ENCODE data around the gene TTYH1.
"Not testable (repeated sequence)": the region's sequence is repeated elsewhere in the genome, so short reads cannot be mapped to it uniquely, and the experiment has no call there.

The TTYH1 gene

DNA sequence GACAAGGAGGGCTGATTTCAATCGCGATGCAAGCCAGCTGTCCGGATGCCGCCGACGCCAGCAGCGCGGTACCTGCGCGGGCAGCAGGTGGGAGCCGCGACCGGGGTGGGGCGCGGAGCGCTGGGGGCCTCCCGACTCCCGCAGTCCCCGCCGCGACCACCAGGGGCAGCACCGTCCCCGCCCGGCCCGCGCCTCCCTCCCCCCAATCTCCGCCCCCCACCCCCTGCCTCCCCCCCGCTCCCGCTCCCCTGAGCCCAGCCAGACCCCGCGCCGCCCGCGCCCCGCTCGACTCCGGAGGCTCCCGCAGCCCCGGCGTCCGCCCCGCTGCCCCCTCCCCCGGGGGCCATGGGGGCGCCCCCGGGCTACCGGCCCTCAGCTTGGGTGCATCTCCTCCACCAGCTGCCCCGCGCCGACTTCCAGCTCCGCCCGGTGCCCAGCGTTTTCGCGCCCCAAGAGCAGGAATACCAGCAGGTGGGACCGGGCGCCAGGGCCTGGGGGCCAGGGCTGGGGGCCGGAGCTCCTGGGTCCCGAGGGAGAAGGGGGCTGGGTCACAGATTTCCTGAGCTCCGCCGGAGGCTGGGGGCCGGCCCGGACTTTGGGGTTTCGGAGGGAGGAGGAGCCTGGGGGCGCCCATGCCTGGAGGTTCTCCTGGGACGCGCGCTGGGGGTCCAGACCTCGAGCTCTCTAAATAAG, at the start of gene TTYH1:
Gene TTYH1, plus strand, starts transcription at position 257 of the 693 bp plus-strand sequence. Its CDS starts 89 bp downstream, at position 346.
- peaks cover 30% of the 10 kb centered on the region for H3K4me1 ChIP-seq (ENCODE audit: control insufficient read depth, insufficient read depth, low read length)
- no peaks in the 10 kb centered on the region; the same call in 1 of the 2 replicates for H3K36me3 ChIP-seq (ENCODE audit: control insufficient read depth, insufficient read depth, low read length)
- H3K4me3 ChIP-seq (ENCODE audit: low read depth, low read length), result peak within 1 kb of the TSS; percentile 58
- H3K27me3 ChIP-seq (ENCODE audit: control insufficient read depth, insufficient read depth, low read length), result peaks cover 71% of the 10 kb centered on the region
- peaks cover 12% of the 10 kb centered on the region; the same call in 1 of the 2 replicates for H3K9me3 ChIP-seq (ENCODE audit: control insufficient read depth, insufficient read depth, low read depth, low read length)
- H3K27ac ChIP-seq (ENCODE audit: low read depth, low read length), result no peak within 1 kb of the TSS
- H3K9ac ChIP-seq (ENCODE audit: low read length), result no peak within 1 kb of the TSS

DNA sequence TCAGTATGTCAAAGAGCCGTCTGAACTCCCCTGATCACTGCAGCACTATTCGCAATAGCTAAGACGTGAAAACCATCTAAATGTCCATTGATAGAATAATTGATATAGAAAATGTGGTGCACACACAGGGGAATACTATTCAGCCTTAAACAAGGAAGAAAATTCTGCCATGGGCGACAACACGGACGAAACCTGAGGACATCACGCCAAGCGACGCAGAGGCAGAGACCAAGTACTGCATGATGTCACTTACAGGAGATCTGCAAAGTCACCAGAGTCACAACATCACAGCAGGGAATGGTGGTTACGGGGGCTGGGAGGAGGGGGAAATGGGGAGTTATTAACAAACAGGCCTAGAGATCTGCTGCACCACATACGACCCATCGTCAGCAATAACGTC, 49.5 kb upstream of the TTYH1 start:
- not testable (repeated sequence) for H3K9me3 ChIP-seq (ENCODE audit: control insufficient read depth, insufficient read depth, low read depth, low read length); H3K4me3 ChIP-seq (ENCODE audit: low read depth, low read length); H3K27ac ChIP-seq (ENCODE audit: low read depth, low read length); H3K9ac ChIP-seq (ENCODE audit: low read length); H3K4me1 ChIP-seq (ENCODE audit: control insufficient read depth, insufficient read depth, low read length); H3K36me3 ChIP-seq (ENCODE audit: control insufficient read depth, insufficient read depth, low read length); H3K27me3 ChIP-seq (ENCODE audit: control insufficient read depth, insufficient read depth, low read length)

DNA sequence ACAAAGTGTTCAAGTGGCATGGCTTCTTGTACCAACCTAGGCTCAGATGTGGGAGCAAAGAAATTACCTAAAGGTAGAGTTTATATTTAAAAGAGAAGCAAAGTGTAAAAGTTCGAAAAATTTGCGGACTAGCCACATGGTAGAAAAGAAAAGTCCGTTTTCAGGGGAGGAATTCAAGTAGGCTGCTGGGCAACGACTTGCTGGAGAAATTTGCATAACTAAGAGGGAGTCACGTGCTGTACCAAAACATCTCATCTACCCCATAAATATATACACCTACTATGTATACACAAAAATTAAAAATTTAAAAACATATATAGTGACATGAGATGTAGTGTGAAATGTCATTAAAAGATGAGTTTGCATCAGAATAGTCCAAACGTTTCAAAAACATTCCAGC, 48.5 kb upstream of the TTYH1 start:
- Histone ChIP-seq H3K36me3 (ENCODE audit: control insufficient read depth, insufficient read depth, low read length) (no peaks in the 10 kb centered on the region), H3K9ac (ENCODE audit: low read length) (no peak overlapping the region), H3K9me3 (ENCODE audit: control insufficient read depth, insufficient read depth, low read depth, low read length) (no peaks in the 10 kb centered on the region), H3K4me1 (ENCODE audit: control insufficient read depth, insufficient read depth, low read length) (no peaks in the 10 kb centered on the region), H3K27me3 (ENCODE audit: control insufficient read depth, insufficient read depth, low read length) (no peaks in the 10 kb centered on the region), H3K27ac (ENCODE audit: low read depth, low read length) (no peak overlapping the region), H3K4me3 (ENCODE audit: low read depth, low read length) (no peak overlapping the region)

DNA sequence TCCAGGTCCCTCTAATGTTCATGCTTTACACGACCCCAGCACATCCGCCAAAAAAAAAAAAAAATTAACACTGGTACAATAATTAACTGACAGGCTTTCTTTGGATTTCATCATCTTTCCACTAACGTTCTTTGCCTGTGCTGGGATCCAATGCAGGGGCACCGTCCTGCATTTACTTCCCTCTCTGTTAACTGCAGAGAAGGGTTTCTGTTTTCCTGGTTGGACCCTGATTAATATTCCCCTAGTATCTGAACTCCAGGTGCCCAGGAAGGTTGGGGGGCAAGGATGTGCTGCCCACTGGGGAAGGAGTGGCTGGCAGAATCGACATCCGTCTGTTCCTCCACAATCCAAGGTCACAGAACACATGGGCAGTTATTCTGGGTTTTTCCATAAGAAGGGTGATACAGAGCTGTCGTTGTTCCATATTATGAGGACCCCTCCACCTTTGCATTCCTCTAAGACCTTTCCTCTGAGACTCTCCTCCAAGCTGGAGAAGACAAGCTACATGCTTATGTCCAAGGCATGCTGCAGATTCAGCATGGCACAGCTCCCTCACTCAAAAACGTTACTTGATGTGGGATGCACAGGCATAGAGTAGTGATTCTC, 46.1 kb upstream of the TTYH1 start:
- no peak overlapping the region for H3K27ac ChIP-seq (ENCODE audit: low read depth, low read length)
- H3K9ac ChIP-seq (ENCODE audit: low read length), result no peak overlapping the region
- H3K9me3 ChIP-seq (ENCODE audit: control insufficient read depth, insufficient read depth, low read depth, low read length), result no peaks in the 10 kb centered on the region
- no peaks in the 10 kb centered on the region for H3K4me1 ChIP-seq (ENCODE audit: control insufficient read depth, insufficient read depth, low read length)
- H3K36me3 ChIP-seq (ENCODE audit: control insufficient read depth, insufficient read depth, low read length), result no peaks in the 10 kb centered on the region
- H3K27me3 ChIP-seq (ENCODE audit: control insufficient read depth, insufficient read depth, low read length), result no peaks in the 10 kb centered on the region
- no peak overlapping the region for H3K4me3 ChIP-seq (ENCODE audit: low read depth, low read length)

DNA sequence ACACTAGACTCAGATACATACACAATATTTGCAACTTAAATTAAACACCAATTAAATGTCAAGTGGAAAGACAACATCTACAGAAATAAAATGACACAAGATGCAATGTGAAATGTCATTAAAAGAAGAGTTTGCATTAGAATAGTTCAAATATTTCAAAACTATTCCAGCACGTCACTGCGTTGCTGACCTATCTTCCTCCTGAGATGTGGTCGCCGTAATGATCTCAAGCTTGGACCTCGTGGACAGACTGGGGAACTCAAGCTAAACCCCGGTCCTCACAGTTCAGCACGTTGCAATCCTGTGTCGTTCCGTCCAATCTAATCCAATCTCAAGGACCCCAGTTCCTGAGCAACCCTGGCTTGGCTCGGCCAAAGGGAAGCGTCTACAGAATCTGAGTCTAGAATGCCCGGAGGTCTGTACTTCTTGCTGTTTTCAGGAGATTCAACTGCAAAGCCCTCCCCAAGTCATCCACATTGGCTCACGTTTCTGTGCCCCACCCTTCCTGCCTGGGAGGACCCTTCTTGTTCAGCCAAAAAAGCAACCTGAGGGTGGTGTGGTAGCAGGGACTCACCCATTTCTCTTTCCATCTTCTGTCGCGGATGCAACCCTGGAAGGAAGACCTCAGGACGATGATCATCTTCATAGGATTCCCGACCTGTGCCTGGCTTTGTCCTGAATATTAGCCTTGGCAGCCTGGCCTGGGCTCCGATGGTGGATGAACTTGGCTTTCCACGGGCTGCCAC, 45.4 kb upstream of the TTYH1 start:
- H3K4me1 ChIP-seq (ENCODE audit: control insufficient read depth, insufficient read depth, low read length), result not testable (repeated sequence)

DNA sequence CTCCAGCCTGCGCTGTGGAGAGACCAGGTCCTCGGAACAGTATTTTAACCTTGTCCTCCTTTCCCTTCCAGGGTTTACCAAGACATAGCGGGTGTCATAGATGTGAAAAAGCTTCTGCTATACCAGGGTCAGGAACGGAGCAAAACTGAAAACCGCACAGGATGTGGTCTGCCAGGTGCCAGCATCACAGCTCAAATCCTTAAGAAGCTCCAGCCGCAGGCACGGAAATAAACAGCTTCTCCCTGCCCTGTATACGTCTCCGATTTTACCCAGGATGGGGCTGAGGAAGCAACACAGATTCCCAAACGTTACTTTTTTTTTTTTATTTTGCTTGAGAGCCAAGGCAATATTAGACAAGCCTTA, 44.8 kb upstream of the TTYH1 start:
- not testable (repeated sequence) for H3K27me3 ChIP-seq (ENCODE audit: control insufficient read depth, insufficient read depth, low read length)

More for the DNA sequence above, 45.4 kb upstream of the TTYH1 start:
- H3K9ac ChIP-seq (ENCODE audit: low read length); H3K9me3 ChIP-seq (ENCODE audit: control insufficient read depth, insufficient read depth, low read depth, low read length); H3K27me3 ChIP-seq (ENCODE audit: control insufficient read depth, insufficient read depth, low read length); H3K36me3 ChIP-seq (ENCODE audit: control insufficient read depth, insufficient read depth, low read length); H3K4me3 ChIP-seq (ENCODE audit: low read depth, low read length); H3K27ac ChIP-seq (ENCODE audit: low read depth, low read length): not testable (repeated sequence)

DNA sequence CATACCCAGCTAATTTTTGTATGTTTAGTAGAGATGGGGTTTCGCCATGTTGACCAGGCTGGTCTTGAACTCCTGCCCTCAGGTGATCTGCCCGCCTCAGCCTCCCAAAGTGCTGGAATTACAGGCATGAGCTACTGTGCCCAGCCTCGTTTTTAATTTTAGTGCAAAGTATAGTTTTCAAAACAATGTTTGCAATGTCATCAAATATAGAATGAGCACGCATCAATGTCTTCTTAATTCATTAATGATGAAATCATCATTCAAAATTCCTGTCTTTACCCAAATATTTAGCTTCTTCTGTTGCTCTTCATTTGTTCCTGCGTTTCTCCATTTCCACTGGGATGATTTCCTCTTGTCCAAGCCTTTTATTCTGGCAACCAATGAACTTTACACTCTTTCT, 43.8 kb upstream of the TTYH1 start:
- not testable (repeated sequence) for H3K4me1 ChIP-seq (ENCODE audit: control insufficient read depth, insufficient read depth, low read length); H3K4me3 ChIP-seq (ENCODE audit: low read depth, low read length); H3K27me3 ChIP-seq (ENCODE audit: control insufficient read depth, insufficient read depth, low read length); H3K27ac ChIP-seq (ENCODE audit: low read depth, low read length); H3K9me3 ChIP-seq (ENCODE audit: control insufficient read depth, insufficient read depth, low read depth, low read length); H3K36me3 ChIP-seq (ENCODE audit: control insufficient read depth, insufficient read depth, low read length); H3K9ac ChIP-seq (ENCODE audit: low read length)

More for the DNA sequence above, 44.8 kb upstream of the TTYH1 start:
- H3K4me3 ChIP-seq (ENCODE audit: low read depth, low read length); H3K4me1 ChIP-seq (ENCODE audit: control insufficient read depth, insufficient read depth, low read length); H3K27ac ChIP-seq (ENCODE audit: low read depth, low read length); H3K36me3 ChIP-seq (ENCODE audit: control insufficient read depth, insufficient read depth, low read length); H3K9ac ChIP-seq (ENCODE audit: low read length); H3K9me3 ChIP-seq (ENCODE audit: control insufficient read depth, insufficient read depth, low read depth, low read length): not testable (repeated sequence)

DNA sequence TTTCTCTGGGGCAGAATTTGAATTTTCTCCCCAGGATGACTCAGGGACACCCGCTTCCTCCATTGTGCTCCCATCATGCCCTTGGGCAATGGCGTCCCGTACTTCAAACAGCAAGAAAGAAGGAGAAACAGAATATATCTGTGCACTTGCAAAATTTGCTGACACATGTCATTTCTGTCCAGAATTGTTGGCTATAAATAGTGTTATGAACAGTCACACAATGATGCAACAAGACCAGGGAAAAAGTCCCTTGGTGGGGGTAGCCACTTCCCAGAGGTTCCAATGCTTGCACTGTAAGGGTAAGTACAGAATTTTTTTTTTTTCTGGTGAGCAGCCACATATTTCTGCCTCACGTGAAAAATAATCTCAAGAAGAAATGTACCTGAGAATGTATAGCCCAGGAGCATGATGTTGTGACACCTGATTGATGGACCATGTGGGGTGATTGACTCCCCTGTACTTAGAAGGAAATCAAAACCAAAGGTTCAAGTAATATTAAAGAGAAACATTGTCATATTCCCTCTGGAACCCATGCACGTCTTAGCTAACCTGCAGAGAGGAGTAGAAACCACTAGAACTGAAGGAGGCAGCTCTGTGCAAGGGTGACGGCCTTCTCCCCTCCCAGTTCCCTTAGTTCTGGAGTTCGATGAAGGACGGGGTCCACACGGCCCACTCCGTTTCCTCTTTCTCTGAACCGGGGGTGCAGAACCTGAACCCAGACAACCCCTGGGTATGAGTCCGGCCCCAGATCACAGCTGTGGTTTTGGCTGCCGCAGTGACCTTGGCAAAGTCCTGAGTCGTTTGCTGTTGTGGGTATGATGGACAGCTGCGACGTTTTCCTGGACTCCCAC, 41.3 kb upstream of the TTYH1 start:
- Histone ChIP-seq H3K4me1 (ENCODE audit: control insufficient read depth, insufficient read depth, low read length) (no peaks in the 10 kb centered on the region), H3K27ac (ENCODE audit: low read depth, low read length) (no peak overlapping the region), H3K4me3 (ENCODE audit: low read depth, low read length) (no peak overlapping the region), H3K9ac (ENCODE audit: low read length) (no peak overlapping the region), H3K9me3 (ENCODE audit: control insufficient read depth, insufficient read depth, low read depth, low read length) (no peaks in the 10 kb centered on the region), H3K27me3 (ENCODE audit: control insufficient read depth, insufficient read depth, low read length) (peaks cover 3% of the 10 kb centered on the region), H3K36me3 (ENCODE audit: control insufficient read depth, insufficient read depth, low read length) (no peaks in the 10 kb centered on the region)

DNA sequence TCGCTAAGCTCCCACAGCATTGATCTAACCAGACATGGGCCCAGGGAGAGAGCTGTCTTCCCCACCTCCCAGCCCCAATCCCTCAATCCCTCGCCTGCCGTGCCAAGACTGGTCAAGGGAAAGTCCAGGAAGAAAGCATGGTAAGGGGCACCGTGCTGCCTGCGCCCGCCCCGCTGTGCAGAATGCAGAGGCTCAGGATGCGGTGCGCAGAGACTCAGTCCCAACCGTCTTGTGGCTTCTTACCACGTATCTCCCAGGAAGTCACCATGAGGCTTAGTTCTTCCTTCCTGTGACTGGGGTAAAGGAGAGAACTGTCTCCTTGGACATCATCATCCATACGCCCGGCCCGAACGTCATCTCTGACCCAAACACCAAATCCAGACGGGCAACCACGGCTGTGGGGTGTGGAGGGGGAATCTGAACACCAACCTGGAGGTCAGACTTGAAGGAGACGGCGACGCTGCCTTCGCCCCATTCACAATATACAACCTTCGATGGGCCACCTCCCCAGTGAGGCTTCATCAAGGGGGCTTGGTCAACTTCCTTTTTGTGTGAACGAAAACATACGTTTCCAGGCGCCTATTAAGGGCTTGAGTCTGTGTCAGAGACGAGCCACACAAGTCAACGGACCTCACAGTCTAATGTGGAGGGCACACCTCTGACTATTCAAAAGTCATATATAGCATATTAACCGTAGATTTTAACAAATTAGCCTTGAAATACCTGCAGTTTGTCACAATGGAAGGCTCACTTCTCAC, 39.9 kb upstream of the TTYH1 start:
- not testable (repeated sequence) for H3K27ac ChIP-seq (ENCODE audit: low read depth, low read length); H3K9me3 ChIP-seq (ENCODE audit: control insufficient read depth, insufficient read depth, low read depth, low read length); H3K36me3 ChIP-seq (ENCODE audit: control insufficient read depth, insufficient read depth, low read length); H3K9ac ChIP-seq (ENCODE audit: low read length); H3K4me3 ChIP-seq (ENCODE audit: low read depth, low read length); H3K4me1 ChIP-seq (ENCODE audit: control insufficient read depth, insufficient read depth, low read length)
- H3K27me3 ChIP-seq (ENCODE audit: control insufficient read depth, insufficient read depth, low read length), result peaks cover 13% of the 10 kb centered on the region

DNA sequence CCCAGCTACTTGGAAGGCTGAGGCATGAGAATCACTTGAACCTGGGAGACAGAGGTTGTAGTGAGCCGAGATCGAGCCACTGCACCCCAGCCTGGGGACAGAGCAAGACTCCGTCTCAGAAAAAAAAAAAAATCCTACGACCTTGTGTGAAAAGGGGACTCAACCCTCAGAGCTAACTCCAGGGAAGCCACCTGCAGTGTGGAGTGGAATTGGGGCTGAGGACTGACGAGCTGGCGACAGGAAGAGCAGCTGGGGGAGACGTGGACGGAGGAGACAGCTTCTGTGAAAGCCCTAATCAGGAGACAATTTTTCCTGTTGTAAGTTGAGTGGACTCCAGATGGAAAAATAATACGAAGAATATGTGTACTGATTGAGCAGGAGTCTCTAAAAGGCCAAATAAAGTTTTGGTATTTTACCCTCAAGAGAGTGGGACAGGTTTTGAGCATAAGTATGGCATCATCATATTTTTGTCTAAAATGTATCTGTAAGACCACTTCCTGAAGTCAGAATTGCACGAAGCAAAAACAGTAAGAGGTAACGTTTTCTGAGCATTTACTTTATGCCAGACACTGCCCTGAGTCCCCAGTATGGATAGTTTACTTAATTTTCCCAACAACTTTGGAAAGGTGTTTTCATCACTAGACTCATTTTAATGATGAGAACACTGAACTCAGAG, 38.5 kb upstream of the TTYH1 start:
- H3K4me1 ChIP-seq (ENCODE audit: control insufficient read depth, insufficient read depth, low read length), result no peaks in the 10 kb centered on the region
- no peak overlapping the region for H3K9ac ChIP-seq (ENCODE audit: low read length)
- no peak overlapping the region for H3K27ac ChIP-seq (ENCODE audit: low read depth, low read length)
- no peak overlapping the region for H3K4me3 ChIP-seq (ENCODE audit: low read depth, low read length)
- peaks cover 13% of the 10 kb centered on the region for H3K27me3 ChIP-seq (ENCODE audit: control insufficient read depth, insufficient read depth, low read length)
- H3K9me3 ChIP-seq (ENCODE audit: control insufficient read depth, insufficient read depth, low read depth, low read length), result 0 out of 2 replicates have a peak, but pooled peaks cover 4% of the 10 kb centered on the region
- H3K36me3 ChIP-seq (ENCODE audit: control insufficient read depth, insufficient read depth, low read length), result no peaks in the 10 kb centered on the region

All from HUES6 (cell line).